IPS-18c (cell line): ENCODE results near the gene HDAC4.

Experiments
- H3K4me3 ChIP-seq: 2 replicates; pipeline ENCODE4 v1.7.0; 2013; ENCODE audit warnings: low read depth, mild to moderate bottlenecking, low read length, moderate library complexity; ENCODE audit not compliant: insufficient read depth
- H3K9me3 ChIP-seq: one replicate; pipeline ENCODE4 v1.6.1; 2013; ENCODE audit warnings: mild to moderate bottlenecking, low read length, moderate library complexity; ENCODE audit not compliant: control insufficient read depth, insufficient read depth

The HDAC4 gene

GRCh38 chr2:239112127-239112774 lies 288.6 kb downstream of the HDAC4 start:
- Histone ChIP-seq H3K4me3 (no peak overlapping the region), H3K9me3 (no peaks in the 10 kb centered on the region)

- Histone ChIP-seq H3K4me3 (no peak overlapping the region), H3K9me3 (no peaks in the 10 kb centered on the region)
These were observed 289.3 kb downstream of the HDAC4 start for GRCh38 chr2:239111401-239112100.

GRCh38 chr2:239110595-239111048 lies 290.2 kb downstream of the HDAC4 start:
- Histone ChIP-seq H3K4me3 (no peak overlapping the region), H3K9me3 (no peaks in the 10 kb centered on the region)

- Histone ChIP-seq H3K4me3 (no peak overlapping the region), H3K9me3 (no peaks in the 10 kb centered on the region)
These were observed 290.8 kb downstream of the HDAC4 start for GRCh38 chr2:239109928-239110545.

GRCh38 chr2:239109041-239109927 lies 291.5 kb downstream of the HDAC4 start:
- Histone ChIP-seq H3K4me3 (no peak overlapping the region), H3K9me3 (no peaks in the 10 kb centered on the region)

GRCh38 chr2:239108459-239108858 lies 292.4 kb downstream of the HDAC4 start:
- H3K4me3 ChIP-seq = no peak overlapping the region
- no peaks in the 10 kb centered on the region for H3K9me3 ChIP-seq

GRCh38 chr2:239107936-239108335 lies 292.9 kb downstream of the HDAC4 start:
- Histone ChIP-seq H3K4me3 (no peak overlapping the region), H3K9me3 (no peaks in the 10 kb centered on the region)

- Histone ChIP-seq H3K9me3 (no peaks in the 10 kb centered on the region), H3K4me3 (no peak overlapping the region)
These were observed 293.9 kb downstream of the HDAC4 start for GRCh38 chr2:239106966-239107365.

GRCh38 chr2:239106314-239106908 lies 294.4 kb downstream of the HDAC4 start:
- H3K4me3 ChIP-seq = no peak overlapping the region
- H3K9me3 ChIP-seq = no peaks in the 10 kb centered on the region

- H3K9me3 ChIP-seq = no peaks in the 10 kb centered on the region
- no peak overlapping the region for H3K4me3 ChIP-seq
These were observed 295.6 kb downstream of the HDAC4 start for GRCh38 chr2:239105234-239105633.

- Histone ChIP-seq H3K4me3 (no peak overlapping the region), H3K9me3 (no peaks in the 10 kb centered on the region)
These were observed 296.0 kb downstream of the HDAC4 start for GRCh38 chr2:239104800-239105199.

- Histone ChIP-seq H3K4me3 (no peak overlapping the region), H3K9me3 (no peaks in the 10 kb centered on the region)
These were observed 297.4 kb downstream of the HDAC4 start for GRCh38 chr2:239103125-239104098.

- no peaks in the 10 kb centered on the region for H3K9me3 ChIP-seq
- H3K4me3 ChIP-seq = no peak overlapping the region
These were observed 298.6 kb downstream of the HDAC4 start for GRCh38 chr2:239102266-239102665.

GRCh38 chr2:239101807-239102206 lies 299.0 kb downstream of the HDAC4 start:
- H3K9me3 ChIP-seq = no peaks in the 10 kb centered on the region
- H3K4me3 ChIP-seq = no peak overlapping the region

- Histone ChIP-seq H3K4me3 (no peak overlapping the region), H3K9me3 (no peaks in the 10 kb centered on the region)
These were observed 299.7 kb downstream of the HDAC4 start for GRCh38 chr2:239101071-239101470.

GRCh38 chr2:239099474-239099873 lies 301.3 kb downstream of the HDAC4 start:
- no peaks in the 10 kb centered on the region for H3K9me3 ChIP-seq
- H3K4me3 ChIP-seq = no peak overlapping the region
